CD4-positive, alpha-beta T cell treated with Interleukin-4 for 4 hours (primary cell): ENCODE measurements around the gene OTOG.
A peak's percentile ranks its signal among the peaks of the same experiment; 100 is the strongest.

Experiments used
- DNase-seq: peaks from one replicate; pipeline ENCODE4 v3.0.0-alpha.2; 2020

Gene OTOG

GRCh38 chr11:17590463-17590862 is 43.4 kb downstream of the OTOG start:
- DNase-seq = no peak

DNA sequence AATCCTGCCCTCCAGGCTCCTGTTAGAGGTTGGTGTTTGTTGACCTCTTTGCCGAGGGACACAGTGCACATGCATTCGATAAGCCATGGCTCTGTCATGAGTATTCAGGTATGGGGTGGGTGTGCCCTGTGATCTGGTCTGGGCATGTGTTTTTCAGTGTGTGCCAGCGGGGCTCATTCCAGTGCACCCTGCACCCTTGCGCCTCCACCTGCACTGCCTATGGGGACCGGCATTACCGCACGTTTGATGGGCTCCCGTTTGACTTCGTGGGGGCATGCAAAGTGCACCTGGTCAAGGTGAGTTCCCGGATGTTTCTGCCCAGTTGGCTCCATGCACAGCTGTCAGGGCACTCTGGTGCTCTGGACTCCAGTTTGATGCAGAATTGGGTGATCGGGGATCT is 44.2 kb downstream of the OTOG start:
- DNase-seq = no peak

- no peak for DNase-seq
Measured at GRCh38 chr11:17593466-17594245, 46.6 kb downstream of the OTOG start.

- DNase-seq = no peak
Measured at GRCh38 chr11:17594686-17595192, 47.7 kb downstream of the OTOG start.

GRCh38 chr11:17595526-17596309 is 48.7 kb downstream of the OTOG start:
- no peak for DNase-seq

DNA sequence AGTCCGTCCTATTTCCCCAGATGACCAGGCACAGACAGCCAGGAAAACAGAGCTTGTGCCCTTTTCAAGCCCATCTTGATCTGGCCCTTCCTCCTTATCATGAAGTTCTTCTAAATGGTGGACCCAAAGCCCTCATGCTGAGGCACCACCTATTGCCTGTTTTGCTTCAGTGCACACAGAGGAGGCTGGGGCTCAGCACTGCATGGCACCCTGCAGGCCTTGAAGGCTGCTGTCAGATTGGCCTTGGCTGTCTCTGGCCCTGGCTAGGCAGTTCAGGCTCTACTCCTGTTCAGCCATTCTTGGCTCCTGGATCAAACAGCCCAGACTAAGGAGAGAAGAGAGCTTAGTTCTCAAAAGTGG is 49.2 kb downstream of the OTOG start:
- DNase-seq = no peak

GRCh38 chr11:17596711-17597110 is 49.7 kb downstream of the OTOG start:
- DNase-seq = no peak

DNA sequence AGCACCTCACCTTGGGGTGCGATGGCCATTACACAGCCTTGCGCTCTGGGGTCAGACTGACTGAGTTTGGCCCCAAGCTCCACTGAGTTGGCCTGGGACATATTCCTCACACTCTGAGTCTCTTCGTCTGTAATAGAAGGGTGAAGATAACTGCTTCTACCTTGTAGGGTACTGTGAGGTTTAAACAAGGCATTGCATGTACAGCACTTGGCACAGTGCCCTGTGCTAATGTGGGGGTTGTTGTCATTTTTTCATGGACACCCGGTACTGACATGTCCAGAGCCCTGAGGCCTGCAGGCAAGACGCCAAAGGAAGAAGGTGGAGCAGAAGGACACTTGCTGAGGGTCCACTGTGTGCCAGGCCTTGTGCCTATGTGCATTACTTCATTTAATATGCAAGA is 50.7 kb downstream of the OTOG start:
- DNase-seq = no peak

DNA sequence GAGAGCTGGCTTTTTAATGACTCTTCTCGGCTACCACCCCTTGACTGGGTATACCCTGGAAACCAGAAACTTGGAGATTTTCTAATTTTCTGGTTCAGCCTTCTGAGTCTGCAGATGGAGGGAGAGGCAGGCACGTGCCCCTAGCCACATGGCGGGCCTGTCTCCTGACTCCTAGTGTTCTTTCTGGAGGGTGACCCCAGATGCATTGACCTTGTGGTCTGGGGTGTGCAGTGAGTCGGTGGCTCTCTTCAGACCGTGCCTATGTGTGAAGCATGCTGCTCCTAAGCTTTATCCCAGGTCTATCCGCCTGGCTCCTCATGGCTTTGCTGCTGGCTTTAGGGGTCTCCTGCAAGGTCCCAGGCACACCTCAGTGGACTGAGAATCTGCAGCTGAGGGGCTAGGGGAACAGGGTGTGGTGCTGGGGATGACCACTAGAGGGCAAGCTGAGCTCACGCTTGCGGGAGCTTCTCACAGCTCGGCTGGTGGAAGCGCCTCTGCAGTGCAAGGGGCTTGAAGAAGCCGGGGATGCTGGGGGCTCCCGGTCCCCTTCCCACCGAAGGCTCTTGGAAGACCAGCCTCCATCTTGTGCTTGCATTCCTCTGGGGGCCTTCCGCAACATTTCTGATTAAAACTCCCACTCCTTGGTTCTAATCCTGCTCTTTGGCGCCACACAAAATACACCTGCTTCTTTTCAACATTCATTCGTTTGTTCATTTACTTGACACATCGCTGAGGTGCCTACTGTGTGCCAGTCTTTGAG is 51.8 kb downstream of the OTOG start:
- peak; percentile 48 for DNase-seq

GRCh38 chr11:17599460-17599925 is 52.4 kb downstream of the OTOG start:
- no peak for DNase-seq

DNA sequence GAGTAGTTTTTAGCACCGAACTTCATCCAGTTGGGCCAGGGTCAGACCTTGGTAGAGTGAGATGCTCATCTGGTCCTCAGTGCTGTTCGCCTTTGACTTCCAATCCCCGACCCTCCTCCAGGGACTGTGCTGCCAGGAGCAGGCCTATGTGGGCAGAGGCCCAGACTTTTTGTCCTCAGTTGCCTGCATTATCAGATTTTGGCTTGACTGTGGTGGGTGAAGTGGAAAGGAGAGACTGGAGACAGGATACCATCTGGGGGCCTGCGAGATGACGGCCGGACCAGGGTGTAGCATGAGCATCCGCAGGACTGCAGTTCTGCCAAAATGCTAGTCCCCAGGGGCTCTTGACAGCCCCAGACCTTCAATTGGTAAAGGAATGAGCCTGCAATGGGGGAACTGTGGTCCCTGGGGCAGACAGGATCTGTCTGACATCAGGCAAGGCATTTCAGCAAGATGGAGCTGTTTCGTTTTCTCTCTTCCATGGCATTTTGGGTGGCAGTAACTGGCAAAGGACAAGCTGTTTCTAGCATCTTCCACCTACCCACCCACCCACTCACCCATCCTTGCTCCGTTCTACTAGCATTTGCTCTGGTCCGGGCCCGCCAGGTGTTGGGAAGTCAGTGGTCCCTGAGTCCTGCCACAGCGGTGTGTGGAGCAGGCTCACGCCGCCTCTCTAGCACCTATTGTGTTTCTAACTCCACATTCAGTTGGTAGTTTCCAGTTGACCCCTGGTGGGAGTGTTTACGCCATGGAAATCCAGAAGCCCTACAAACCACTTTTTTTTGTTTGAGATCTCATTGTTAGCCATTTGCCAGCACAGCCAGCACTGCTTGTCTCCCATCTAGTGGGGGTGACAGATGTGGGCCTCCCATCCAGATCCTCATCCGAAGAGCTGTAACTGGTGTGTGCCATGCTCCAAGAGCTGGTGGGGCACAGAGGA is 53.5 kb downstream of the OTOG start:
- no peak for DNase-seq

DNA sequence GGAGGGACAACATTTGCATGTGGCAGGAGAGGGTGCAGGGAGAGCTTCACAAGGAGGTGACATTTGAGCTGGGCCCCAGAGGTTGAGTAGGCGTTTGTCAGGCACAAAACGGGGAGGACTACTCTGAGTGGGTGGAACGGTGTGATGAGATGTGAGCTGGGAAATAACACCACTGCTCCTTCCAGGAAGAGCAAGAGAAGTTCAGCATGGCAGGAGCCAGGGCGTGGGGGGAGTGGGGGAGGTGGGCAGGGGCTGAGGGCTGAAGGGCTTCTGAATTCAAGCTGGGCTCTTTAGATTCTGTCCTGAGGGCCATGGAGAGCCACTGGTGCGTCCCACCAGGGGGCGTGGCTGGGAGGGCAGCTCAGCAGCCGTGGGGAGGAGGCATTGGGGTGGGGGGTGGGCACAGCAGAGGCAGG is 54.2 kb downstream of the OTOG start:
- DNase-seq = no peak

- no peak for DNase-seq
Measured at GRCh38 chr11:17601676-17602075, 54.6 kb downstream of the OTOG start.

DNA sequence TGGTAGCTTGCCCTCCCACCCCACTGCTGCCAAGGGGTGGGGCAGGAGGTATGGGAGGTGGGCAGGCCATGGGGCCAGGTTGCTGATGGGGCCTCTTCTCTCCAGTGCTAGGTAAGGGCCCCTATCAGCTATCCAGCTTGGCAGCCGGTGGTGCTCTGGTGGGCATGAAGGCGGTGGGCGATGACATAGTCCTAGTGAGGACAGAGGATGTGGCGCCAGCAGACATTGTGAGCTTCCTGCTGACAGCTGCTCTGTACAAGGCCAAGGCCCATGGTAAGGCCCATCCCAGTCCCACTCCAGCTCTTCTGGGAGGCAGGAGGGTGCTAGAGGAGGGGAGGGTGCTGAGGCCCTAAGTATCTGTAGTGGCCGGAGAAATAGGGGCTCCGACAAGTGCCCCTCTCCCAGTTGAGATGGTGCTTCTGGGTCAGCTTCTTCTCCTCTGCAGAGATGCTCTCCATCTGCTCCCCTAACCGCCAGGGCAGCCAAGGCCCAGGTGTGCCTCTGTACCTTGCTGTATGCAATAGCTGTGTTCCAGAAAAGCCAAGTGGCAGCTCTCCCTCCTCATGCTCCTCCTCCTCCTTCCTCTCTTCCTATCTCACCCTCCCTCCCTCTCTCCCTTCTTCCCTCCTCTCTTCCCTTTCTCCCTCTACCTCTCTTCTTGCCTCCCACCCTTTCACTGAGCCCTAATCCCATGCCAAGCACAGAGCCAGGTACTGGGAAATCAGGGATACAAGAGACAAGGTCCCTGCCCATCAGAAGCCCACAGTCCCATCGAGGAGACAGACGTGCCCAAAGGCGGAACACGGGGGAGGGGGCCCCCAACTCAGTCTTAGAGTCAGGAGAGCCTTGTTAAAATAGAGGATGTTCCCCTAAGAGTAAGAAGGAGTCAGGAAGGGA is 55.3 kb downstream of the OTOG start:
- no peak for DNase-seq

DNA sequence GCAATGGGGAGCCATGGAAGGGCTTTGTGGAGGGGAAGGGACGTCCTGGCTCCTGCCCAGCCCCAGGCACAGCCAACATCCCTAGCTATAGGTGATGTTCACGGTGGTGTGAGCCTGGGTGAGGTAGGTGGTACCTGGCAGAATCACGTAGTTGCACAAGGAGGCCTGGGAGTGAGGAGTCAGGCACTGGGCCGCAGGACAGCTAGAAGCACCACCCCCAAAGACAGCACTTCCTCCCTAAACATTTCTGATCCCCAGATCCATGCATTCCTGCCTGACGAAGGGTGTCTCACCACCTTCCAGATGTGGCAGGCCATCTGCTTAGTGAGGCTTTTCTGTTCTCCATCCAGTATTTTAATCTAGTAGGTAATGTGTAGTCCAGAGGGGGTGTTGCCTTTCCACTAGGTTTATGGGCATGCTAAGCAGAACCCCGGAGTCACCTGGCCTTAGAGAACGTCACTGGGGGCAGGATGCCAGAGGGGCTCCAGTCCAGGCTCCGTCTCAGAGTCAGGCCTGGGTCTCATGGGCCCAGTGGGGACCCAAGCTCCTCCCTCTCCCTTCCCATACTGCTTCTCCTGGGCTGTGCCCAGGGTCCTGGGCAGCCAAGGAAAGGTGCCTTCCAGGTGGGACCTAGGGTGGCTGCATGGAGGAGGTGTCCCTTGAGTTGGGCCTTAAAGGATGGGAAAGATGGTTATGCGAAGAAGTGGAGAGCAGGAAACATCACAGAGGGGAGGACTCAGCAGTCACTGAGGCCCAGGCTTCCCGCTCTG is 56.2 kb downstream of the OTOG start:
- no peak for DNase-seq

DNA sequence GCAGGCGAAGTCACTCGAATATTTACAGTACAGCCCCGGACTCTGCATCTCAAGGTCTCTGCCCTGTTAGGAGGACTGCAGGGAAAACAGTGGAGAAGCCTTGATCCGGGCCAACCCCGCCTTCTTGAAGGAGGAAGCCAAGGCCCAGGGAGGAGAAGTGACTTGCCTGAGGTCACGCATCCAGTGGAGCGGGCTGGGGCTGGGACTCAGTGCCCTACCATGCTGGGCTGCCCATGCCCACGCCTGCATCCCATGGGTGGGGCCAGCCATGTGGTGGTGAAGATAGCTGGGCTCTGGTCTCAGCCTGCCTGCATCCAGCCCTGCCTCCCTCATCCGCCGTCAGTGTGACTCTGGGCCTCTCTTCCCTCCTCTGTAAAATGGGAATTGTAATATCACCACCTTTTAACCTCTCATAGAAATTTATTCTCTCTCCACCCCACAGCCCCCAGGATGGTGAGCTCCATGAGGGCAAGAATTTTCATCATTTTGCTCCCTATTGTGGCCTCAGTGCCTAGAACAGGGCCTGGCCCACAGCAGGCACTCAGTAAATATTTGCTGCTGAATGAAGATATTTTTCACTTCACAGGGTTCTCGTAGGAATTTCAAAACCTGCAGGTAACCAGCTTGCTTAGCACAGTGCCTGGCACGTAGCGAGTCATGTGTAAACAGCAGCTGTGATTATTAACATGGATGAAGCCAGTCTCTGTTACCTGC is 57.3 kb downstream of the OTOG start:
- no peak for DNase-seq

DNA sequence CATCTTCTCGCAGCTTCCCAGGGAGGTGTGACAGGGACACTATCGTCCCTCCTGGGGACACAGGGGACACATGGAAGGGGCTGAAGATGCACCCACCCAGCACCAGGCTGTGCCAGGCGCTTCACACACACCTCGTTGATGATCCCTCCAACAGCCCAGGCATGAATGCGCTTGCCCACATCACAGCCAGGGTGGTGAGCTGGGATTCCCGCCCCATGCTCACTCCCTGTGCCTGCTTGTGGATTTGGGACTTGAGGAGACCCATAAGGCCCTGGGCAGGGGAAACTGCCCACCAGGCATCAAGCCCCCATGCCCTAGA is 57.8 kb downstream of the OTOG start:
- DNase-seq = no peak

GRCh38 chr11:17605651-17606122 is 58.6 kb downstream of the OTOG start:
- no peak for DNase-seq

DNA sequence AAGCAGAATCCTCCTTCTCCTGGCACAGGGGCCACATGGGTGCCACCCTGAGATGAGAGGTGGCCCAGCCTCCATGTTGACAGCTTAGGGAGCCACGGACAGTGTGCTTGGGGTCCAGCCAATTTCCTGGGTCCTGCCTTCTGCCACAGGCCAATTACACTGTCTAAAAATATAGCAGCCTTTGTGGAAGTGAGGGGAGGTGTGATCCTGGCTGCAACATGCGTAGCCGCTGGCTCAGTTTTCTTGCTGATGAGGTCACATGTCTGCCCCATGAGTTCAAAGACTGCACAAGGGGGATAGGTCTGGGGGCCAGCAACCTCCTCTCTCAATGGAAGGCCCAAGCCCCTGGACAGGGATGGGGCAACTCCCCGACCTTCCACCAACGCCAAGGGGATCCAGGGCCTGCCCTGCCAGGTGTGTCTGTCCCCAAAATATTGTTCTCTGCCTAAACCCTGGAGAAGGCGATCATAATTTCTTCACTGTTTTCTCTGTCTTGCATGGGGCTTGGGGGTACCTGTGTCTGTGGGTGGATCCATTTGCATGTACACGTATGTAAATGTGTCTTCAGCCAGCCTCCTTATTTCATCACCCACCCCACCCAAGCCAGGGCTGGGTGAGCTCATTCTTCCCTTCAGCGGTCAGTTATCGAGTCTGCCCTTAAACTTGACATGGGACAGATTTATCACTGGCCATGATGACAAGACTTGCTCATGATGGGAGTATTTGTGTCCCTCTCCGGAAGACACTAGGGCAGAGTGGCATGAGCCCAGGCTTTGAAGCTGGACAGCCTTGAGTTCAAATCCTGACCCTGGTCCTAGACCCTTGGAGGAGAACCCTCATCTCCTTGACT is 59.4 kb downstream of the OTOG start:
- DNase-seq = no peak
